Brain microvascular endothelial cell (primary cell): ENCODE data around the gene RAD18.
A peak's percentile ranks its signal among the peaks of the same experiment; 100 is the strongest.

ENCODE experiments used
- DNase-seq: peaks from one replicate; pipeline ENCODE4 v3.0.0-alpha.2; 2020
- H3K27ac ChIP-seq: fragments of 250-450 bp; sonication (Bioruptor Pico); 2 replicates; pipeline ENCODE4 v1.5.1; 2020; ENCODE audit warnings: mild to moderate bottlenecking, moderate library complexity
- H3K27me3 ChIP-seq: fragments of 250-450 bp; sonication (Bioruptor Pico); replicated peaks from 2 replicates; pipeline ENCODE4 v1.5.1; 2020; ENCODE audit warnings: mild to moderate bottlenecking
- H3K36me3 ChIP-seq: fragments of 250-450 bp; sonication (Bioruptor Pico); replicated peaks from 2 replicates; pipeline ENCODE4 v1.5.1; 2020; ENCODE audit warnings: mild to moderate bottlenecking
- H3K4me3 ChIP-seq: 2 replicates; pipeline ENCODE4 v1.5.1; 2011; ENCODE audit warnings: low read depth, mild to moderate bottlenecking, control low read depth, low read length, moderate library complexity
- CTCF ChIP-seq: IDR thresholded peaks from 2 replicates; pipeline ENCODE4 v1.5.1; 2011; ENCODE audit warnings: low read depth, mild to moderate bottlenecking, moderate library complexity, low read length, control low read depth, inconsistent platforms; ENCODE audit errors: missing control alignments
- in situ Hi-C: cut with HindIII; loops from 2 replicates; pipeline ENCODE4 v1.10.0; 2017; ENCODE audit warnings: low sequenced_read_pairs, low pct_ligation_motif_present

Gene RAD18, protein sequence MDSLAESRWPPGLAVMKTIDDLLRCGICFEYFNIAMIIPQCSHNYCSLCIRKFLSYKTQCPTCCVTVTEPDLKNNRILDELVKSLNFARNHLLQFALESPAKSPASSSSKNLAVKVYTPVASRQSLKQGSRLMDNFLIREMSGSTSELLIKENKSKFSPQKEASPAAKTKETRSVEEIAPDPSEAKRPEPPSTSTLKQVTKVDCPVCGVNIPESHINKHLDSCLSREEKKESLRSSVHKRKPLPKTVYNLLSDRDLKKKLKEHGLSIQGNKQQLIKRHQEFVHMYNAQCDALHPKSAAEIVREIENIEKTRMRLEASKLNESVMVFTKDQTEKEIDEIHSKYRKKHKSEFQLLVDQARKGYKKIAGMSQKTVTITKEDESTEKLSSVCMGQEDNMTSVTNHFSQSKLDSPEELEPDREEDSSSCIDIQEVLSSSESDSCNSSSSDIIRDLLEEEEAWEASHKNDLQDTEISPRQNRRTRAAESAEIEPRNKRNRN

GRCh38 chr3:8963137-8963853 lies at the start of gene RAD18:
TSS of gene RAD18 (minus strand) at chr3:8963472. CDS start at chr3:8963385, 87 bp downstream.
- H3K27ac ChIP-seq: peak within 1 kb of the TSS; percentile 60
- no peak for TF ChIP-seq CTCF
- no peaks in the 10 kb centered on the region for H3K36me3 ChIP-seq
- DNase-seq: peak; percentile 87
- in situ Hi-C loops: no loop called here
- no peaks in the 10 kb centered on the region for H3K27me3 ChIP-seq
- peak within 1 kb of the TSS; percentile 77 for H3K4me3 ChIP-seq

DNA sequence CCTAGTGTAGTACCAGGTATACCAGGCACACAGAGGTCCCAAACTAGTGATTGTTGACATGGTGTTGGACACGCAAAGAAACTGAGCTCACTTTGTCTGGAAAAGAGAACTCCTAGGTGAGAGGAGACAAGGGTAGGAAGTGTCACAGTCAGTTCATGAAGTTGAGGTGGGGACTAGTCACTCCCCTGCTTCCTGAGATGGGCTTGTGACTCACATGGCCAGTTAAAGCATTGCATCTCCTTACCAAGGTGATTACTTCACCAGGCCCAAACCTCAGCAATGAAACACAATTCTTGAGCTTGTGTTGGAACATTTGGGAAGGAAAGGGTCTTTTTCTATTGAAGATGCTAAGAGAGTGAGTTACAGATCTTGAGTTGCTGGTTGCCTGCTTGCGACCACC lies 49.2 kb upstream of the RAD18 start:
- Histone ChIP-seq H3K27me3 (no peaks in the 10 kb centered on the region), H3K36me3 (no peaks in the 10 kb centered on the region), H3K4me3 (no peak overlapping the region), H3K27ac (no peak overlapping the region)
- in situ Hi-C loops: no loop called here
- DNase-seq: no peak
- no peak for TF ChIP-seq CTCF

GRCh38 chr3:9009976-9010545 lies 46.8 kb upstream of the RAD18 start:
- Histone ChIP-seq H3K27ac (no peak overlapping the region), H3K36me3 (no peaks in the 10 kb centered on the region), H3K27me3 (no peaks in the 10 kb centered on the region), H3K4me3 (no peak overlapping the region)
- in situ Hi-C loops: no loop called here
- no peak for TF ChIP-seq CTCF
- no peak for DNase-seq

DNA sequence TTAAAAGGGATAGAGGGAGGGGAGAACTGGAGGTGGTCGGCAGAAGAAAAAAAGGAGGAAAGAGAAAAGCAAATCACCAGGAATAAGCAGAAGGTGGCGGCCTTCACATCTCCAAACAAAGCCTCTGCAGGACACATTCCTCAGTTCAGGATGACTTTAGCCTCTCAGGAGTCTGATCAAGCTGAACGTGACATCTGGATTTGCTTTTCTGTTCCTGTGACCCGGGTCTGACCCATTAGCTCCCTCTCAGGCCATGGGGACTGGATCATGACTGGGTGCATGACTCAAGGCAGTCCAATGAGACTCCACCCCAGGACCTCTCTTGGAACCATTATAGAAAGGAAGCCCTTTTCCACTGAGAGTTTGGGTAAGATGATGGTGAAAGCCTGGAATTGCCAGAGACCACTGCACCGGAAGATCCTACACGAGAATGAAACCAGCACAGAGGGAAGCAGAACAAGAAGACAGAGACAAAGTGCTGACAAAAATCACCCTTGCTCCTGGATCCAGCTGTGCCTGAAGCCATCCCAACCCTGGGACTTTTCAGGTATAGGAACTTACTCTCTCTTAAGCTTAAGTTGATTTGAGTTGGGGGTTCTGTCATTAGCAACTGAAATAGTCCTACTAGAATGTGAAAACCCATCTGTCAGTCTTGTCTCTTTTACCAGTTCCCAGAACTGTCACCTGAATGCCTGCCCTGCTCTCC lies 45.4 kb upstream of the RAD18 start:
- Histone ChIP-seq H3K27ac (no peak overlapping the region), H3K27me3 (no peaks in the 10 kb centered on the region), H3K36me3 (no peaks in the 10 kb centered on the region), H3K4me3 (no peak overlapping the region)
- in situ Hi-C loops: no loop called here
- no peak for TF ChIP-seq CTCF
- DNase-seq: no peak

DNA sequence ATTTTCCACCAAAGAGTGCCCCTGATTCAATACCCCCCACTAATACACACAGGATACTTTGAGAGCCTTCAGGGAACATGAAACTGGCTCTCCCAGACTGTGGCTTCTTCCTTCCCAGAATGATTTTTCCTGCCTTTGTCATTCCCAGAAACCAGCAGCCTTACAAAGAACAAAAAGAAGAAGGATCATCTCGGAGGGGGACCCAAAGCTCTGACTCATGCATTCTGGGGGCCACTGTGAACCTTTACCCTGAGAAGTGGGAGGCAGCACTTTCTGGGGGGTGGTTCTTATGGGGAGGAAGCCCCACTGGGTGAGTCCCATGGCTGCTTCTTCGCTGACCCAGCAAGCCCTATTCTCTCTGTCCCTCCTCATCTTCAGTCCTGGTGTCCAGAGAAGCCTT lies 44.7 kb upstream of the RAD18 start:
- in situ Hi-C loops: no loop called here
- Histone ChIP-seq H3K27ac (no peak overlapping the region), H3K4me3 (no peak overlapping the region), H3K27me3 (no peaks in the 10 kb centered on the region), H3K36me3 (no peaks in the 10 kb centered on the region)
- no peak for TF ChIP-seq CTCF
- no peak for DNase-seq
